WTC11 (cell line): Measurements from ENCODE around the gene ELOVL6. TPM values are rescaled to one million over a fixed set of nuclear protein-coding genes. Genes with fewer than 3 reads are reported as not detected.

Source experiments
- ATAC-seq: fragments of 200-7000 bp; cut with Tn5 transposase; 2 replicates; pipeline ENCODE4 v1.10.0; 2021; ENCODE audit warnings: mild to moderate bottlenecking, moderate library complexity
- CTCF ChIA-PET: fragments of 300-600 bp; sonication (Branson Sonifier 250); formaldehyde crosslinking; loops from one replicate; lab custom pipeline; 2021; ENCODE audit warnings: antibody characterized with exemption; lab: Charles Lee
- POLR2A ChIA-PET: fragments of 350-600 bp; sonication (Branson Sonifier 250); formaldehyde crosslinking; loops from one replicate; lab custom pipeline; 2021; ENCODE audit warnings: antibody characterized with exemption; lab: Charles Lee
- DNase-seq: peaks from one replicate; pipeline ENCODE4 v3.0.0; 2021; ENCODE audit warnings: low spot score
- H3K27ac Mint-ChIP-seq: 2 replicates; pipeline ENCODE4 v1.8.0; 2021; ENCODE audit warnings: mixed read lengths
- H3K27me3 Mint-ChIP-seq: 2 replicates; pipeline ENCODE4 v1.8.0; 2021; ENCODE audit warnings: low read depth, mild to moderate bottlenecking, moderate library complexity, mixed read lengths
- H3K36me3 Mint-ChIP-seq: 2 replicates; pipeline ENCODE4 v1.8.0; 2021; ENCODE audit warnings: mixed read lengths
- H3K4me1 Mint-ChIP-seq: 2 replicates; pipeline ENCODE4 v1.8.0; 2022; ENCODE audit warnings: mixed read lengths
- H3K4me3 Mint-ChIP-seq: 2 replicates; pipeline ENCODE4 v1.8.0; 2021; ENCODE audit warnings: mild to moderate bottlenecking, moderate library complexity, mixed read lengths
- H3K9me3 Mint-ChIP-seq: 2 replicates; pipeline ENCODE4 v1.8.0; 2021; ENCODE audit warnings: mixed read lengths
- AR ChIP-seq: fragments of 250-450 bp; sonication (Bioruptor Pico); IDR thresholded peaks from 2 replicates; pipeline ENCODE4 v1.9.0; 2021; ENCODE audit warnings: mild to moderate bottlenecking
- ARID4B ChIP-seq: sonication (generic); formaldehyde crosslinking; IDR thresholded peaks from 2 replicates; pipeline ENCODE4 v1.8.0; 2023; ENCODE audit warnings: missing genetic modification reagents, mild to moderate bottlenecking, borderline replicate concordance
- ATF3 ChIP-seq: sonication (generic); formaldehyde crosslinking; conservative IDR thresholded peaks from 2 replicates; pipeline ENCODE4 v1.8.1; 2022; ENCODE audit warnings: mild to moderate bottlenecking, missing genetic modification reagents
- ATF6 ChIP-seq: sonication (generic); formaldehyde crosslinking; IDR thresholded peaks from 2 replicates; pipeline ENCODE4 v1.8.1; 2023; ENCODE audit warnings: mild to moderate bottlenecking, missing genetic modification reagents
- CREB1 ChIP-seq: sonication (generic); formaldehyde crosslinking; IDR thresholded peaks from 2 replicates; pipeline ENCODE4 v1.8.0; 2023; ENCODE audit warnings: mild to moderate bottlenecking, missing genetic modification reagents
- CREM ChIP-seq: sonication (generic); formaldehyde crosslinking; IDR thresholded peaks from 2 replicates; pipeline ENCODE4 v1.8.1; 2022; ENCODE audit warnings: mild to moderate bottlenecking, missing genetic modification reagents, moderate library complexity
- CTCF ChIP-seq: fragments of 200-600 bp; IDR thresholded peaks from 2 replicates; pipeline ENCODE4 v1.8.0; 2022; ENCODE audit warnings: antibody characterized with exemption
- FOXJ3 ChIP-seq: sonication (generic); formaldehyde crosslinking; IDR thresholded peaks from 2 replicates; pipeline ENCODE4 v1.9.0; 2021; ENCODE audit warnings: missing genetic modification reagents, mild to moderate bottlenecking, borderline replicate concordance
- FOXP1 ChIP-seq: sonication (generic); formaldehyde crosslinking; IDR thresholded peaks from 2 replicates; pipeline ENCODE4 v1.8.0; 2022; ENCODE audit warnings: missing genetic modification reagents, mild to moderate bottlenecking, moderate library complexity, borderline replicate concordance
- GABPB1 ChIP-seq: sonication (generic); formaldehyde crosslinking; IDR thresholded peaks from 2 replicates; pipeline ENCODE4 v1.8.1; 2023; ENCODE audit warnings: mild to moderate bottlenecking, missing genetic modification reagents
- HMGA2 ChIP-seq: fragments of 250-450 bp; sonication (Bioruptor Pico); IDR thresholded peaks from 2 replicates; pipeline ENCODE4 v1.4.0; 2021; ENCODE audit warnings: mild to moderate bottlenecking, moderate library complexity
- JAZF1 ChIP-seq: fragments of 250-450 bp; sonication (Bioruptor Pico); IDR thresholded peaks from 2 replicates; pipeline ENCODE4 v1.9.0; 2021; ENCODE audit warnings: moderate library complexity, mild to moderate bottlenecking, inconsistent platforms
- NFATC4 ChIP-seq: fragments of 250-450 bp; sonication (Bioruptor Pico); IDR thresholded peaks from 2 replicates; pipeline ENCODE4 v1.9.0; 2021; ENCODE audit warnings: mild to moderate bottlenecking
- NFYB ChIP-seq: sonication (generic); formaldehyde crosslinking; conservative IDR thresholded peaks from 2 replicates; pipeline ENCODE4 v1.8.0; 2022; ENCODE audit warnings: low read depth, missing genetic modification reagents
- NR2C2 ChIP-seq: sonication (generic); formaldehyde crosslinking; IDR thresholded peaks from 2 replicates; pipeline ENCODE4 v1.8.0; 2022; ENCODE audit warnings: mild to moderate bottlenecking, missing genetic modification reagents
- SMAD4 ChIP-seq: sonication (generic); formaldehyde crosslinking; IDR thresholded peaks from 2 replicates; pipeline ENCODE4 v1.8.0; 2022; ENCODE audit warnings: mild to moderate bottlenecking, missing genetic modification reagents
- STAT6 ChIP-seq: sonication (generic); formaldehyde crosslinking; conservative IDR thresholded peaks from 2 replicates; pipeline ENCODE4 v1.8.1; 2023; ENCODE audit warnings: mild to moderate bottlenecking, low read depth, missing genetic modification reagents, moderate library complexity
- ZNF232 ChIP-seq: sonication (generic); formaldehyde crosslinking; IDR thresholded peaks from 2 replicates; pipeline ENCODE4 v1.8.0; 2022; ENCODE audit warnings: mild to moderate bottlenecking, missing genetic modification reagents
- ZNF263 ChIP-seq: sonication (generic); formaldehyde crosslinking; IDR thresholded peaks from 2 replicates; pipeline ENCODE4 v1.8.1; 2022; ENCODE audit warnings: low read depth, mild to moderate bottlenecking, moderate library complexity, missing genetic modification reagents
- ZNF317 ChIP-seq: sonication (generic); formaldehyde crosslinking; IDR thresholded peaks from 2 replicates; pipeline ENCODE4 v1.8.1; 2023; ENCODE audit warnings: low read depth, mild to moderate bottlenecking, moderate library complexity, missing genetic modification reagents, borderline replicate concordance
- ZNF416 ChIP-seq: fragments of 250-450 bp; sonication (Bioruptor Pico); IDR thresholded peaks from 2 replicates; pipeline ENCODE4 v1.9.0; 2021; ENCODE audit warnings: mild to moderate bottlenecking, inconsistent platforms
- total RNA-seq: library from RNA; stranded (reverse); gene quantifications from 3 replicates; pipeline ENCODE4 v1.2.3, GENCODE V29; 2021

The ELOVL6 gene
- total RNA-seq, 1 experiment from 2014 or later = 87.4 TPM

- TF ChIP-seq HMGA2 (CRISPR knock-in tag) (no peak), GABPB1 (no peak), STAT6 (no peak), CREB1 (CRISPR knock-in tag) (no peak), ZNF263 (CRISPR knock-in tag) (no peak), FOXP1 (CRISPR knock-in tag) (no peak), NFATC4 (no peak), JAZF1 (CRISPR knock-in tag) (no peak), ATF6 (CRISPR knock-in tag) (no peak), FOXJ3 (CRISPR knock-in tag) (no peak), ZNF232 (no peak), ATF3 (no peak), NFYB (CRISPR knock-in tag) (no peak)
- ChIA-PET POLR2A (no interaction called here), CTCF (interaction anchor here (0.8 kb wide), 1 partner anchor 15 kb away, joined by 4 read pairs; no protein-coding TSS in a partner anchor)
- no peak for DNase-seq
- no peak for ATAC-seq
- no peak overlapping the region for H3K27ac Mint-ChIP-seq
- H3K27me3 Mint-ChIP-seq = peaks cover 7% of the 10 kb centered on the region
- H3K36me3 Mint-ChIP-seq = no peaks in the 10 kb centered on the region
- peaks cover 16% of the 10 kb centered on the region for H3K4me1 Mint-ChIP-seq
- H3K4me3 Mint-ChIP-seq = no peak overlapping the region
- H3K9me3 Mint-ChIP-seq = peaks cover 6% of the 10 kb centered on the region; the same call in 1 of the 2 replicates
Measured at GRCh38 chr4:110034026-110034393, 164.4 kb downstream of the ELOVL6 start.

- H3K27ac Mint-ChIP-seq = no peak overlapping the region
- ChIA-PET POLR2A (no interaction called here), CTCF (interaction anchor here (0.8 kb wide), 1 partner anchor 9 kb away, joined by 4 read pairs; no protein-coding TSS in a partner anchor)
- peaks cover 6% of the 10 kb centered on the region; the same call in 1 of the 2 replicates for H3K9me3 Mint-ChIP-seq
- H3K4me1 Mint-ChIP-seq = peaks cover 16% of the 10 kb centered on the region
- no peak for DNase-seq
- H3K4me3 Mint-ChIP-seq = no peak overlapping the region
- ATAC-seq = no peak
- H3K36me3 Mint-ChIP-seq = no peaks in the 10 kb centered on the region
- H3K27me3 Mint-ChIP-seq = peaks cover 7% of the 10 kb centered on the region
- TF ChIP-seq CREM (no peak), ZNF416 (CRISPR knock-in tag) (no peak), ZNF317 (CRISPR knock-in tag) (no peak), NR2C2 (CRISPR knock-in tag) (no peak), AR (CRISPR knock-in tag) (no peak), ARID4B (no peak), SMAD4 (CRISPR knock-in tag) (no peak), CTCF (no peak)
Measured at GRCh38 chr4:110033355-110034025, 164.9 kb downstream of the ELOVL6 start.
